ENCODE results near the gene FGD6. TPM values are rescaled to one million over a fixed set of nuclear protein-coding genes. Genes with fewer than 3 reads are reported as not detected.
"Not testable (repeated sequence)": the region's sequence is repeated elsewhere in the genome, so short reads cannot be mapped to it uniquely, and the experiment has no call there.

Gene FGD6
- total RNA-seq, 1 donor from 2014 or later, result 13.2 TPM

DNA sequence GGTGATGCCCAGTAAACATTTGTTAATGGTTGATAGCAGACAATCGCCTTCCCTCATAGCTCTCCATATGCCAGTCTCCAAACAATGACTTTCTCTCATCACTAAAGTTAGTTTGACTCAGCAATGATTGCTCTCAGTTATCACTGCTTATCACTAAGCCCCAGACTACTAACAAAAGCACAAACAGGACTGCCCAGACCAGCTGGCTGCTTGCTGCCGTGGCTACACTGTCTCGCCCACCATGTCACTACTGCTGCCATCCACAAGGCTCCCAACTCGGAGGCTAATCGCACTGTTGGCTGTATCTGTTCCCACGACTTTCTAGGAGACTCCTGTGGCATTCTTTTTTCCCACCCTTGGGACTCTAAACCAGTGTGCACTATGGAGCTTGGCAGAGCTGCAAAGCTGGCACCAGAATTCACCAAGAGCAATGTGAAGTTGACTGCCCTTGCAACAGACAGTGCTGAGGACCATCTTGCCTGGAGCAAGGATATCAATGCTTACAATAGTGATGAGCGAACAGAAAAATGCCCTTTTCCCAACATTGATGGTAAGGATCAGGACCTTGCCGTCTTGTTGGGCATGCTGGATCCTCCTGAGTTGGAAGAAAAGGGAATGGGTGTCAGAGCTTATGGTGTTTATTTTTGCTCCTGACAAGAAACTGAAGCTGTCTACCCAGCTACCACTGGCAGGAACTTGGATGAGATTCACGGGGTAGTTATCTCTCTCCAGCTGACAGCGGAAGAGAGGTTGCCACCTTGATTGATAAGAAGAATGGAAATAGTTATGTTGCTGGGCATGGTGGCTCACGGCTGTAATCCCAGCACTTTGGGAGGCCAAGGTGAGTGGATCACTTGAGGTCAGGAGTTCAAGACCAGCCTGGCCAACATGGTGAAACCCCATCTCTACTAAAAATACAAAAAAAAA lies 116.7 kb downstream of the FGD6 start:
- FAIRE-seq (peak; percentile 66), DNase-seq (ENCODE audit: low read depth) (no peak)
- Histone ChIP-seq H3K4me3 (ENCODE audit: low read depth, low read length) (no peak overlapping the region), H3K27me3 (ENCODE audit: control insufficient read depth, insufficient read depth, low read length) (no peaks in the 10 kb centered on the region), H3K36me3 (ENCODE audit: control insufficient read depth, insufficient read depth, low read length) (peaks cover 5% of the 10 kb centered on the region)
- TF ChIP-seq, protein P1, sequence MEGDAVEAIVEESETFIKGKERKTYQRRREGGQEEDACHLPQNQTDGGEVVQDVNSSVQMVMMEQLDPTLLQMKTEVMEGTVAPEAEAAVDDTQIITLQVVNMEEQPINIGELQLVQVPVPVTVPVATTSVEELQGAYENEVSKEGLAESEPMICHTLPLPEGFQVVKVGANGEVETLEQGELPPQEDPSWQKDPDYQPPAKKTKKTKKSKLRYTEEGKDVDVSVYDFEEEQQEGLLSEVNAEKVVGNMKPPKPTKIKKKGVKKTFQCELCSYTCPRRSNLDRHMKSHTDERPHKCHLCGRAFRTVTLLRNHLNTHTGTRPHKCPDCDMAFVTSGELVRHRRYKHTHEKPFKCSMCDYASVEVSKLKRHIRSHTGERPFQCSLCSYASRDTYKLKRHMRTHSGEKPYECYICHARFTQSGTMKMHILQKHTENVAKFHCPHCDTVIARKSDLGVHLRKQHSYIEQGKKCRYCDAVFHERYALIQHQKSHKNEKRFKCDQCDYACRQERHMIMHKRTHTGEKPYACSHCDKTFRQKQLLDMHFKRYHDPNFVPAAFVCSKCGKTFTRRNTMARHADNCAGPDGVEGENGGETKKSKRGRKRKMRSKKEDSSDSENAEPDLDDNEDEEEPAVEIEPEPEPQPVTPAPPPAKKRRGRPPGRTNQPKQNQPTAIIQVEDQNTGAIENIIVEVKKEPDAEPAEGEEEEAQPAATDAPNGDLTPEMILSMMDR (IDR thresholded peaks at IDR 0.05; ENCODE audit: insufficient read depth, low read length, severe bottlenecking), result no peak

GRCh38 chr12:95099270-95099790 lies 117.9 kb downstream of the FGD6 start:
- DNase-seq (ENCODE audit: low read depth), result no peak
- TF ChIP-seq, protein P1 (IDR thresholded peaks at IDR 0.05; ENCODE audit: insufficient read depth, low read length, severe bottlenecking), result no peak
- peaks cover 5% of the 10 kb centered on the region for H3K36me3 ChIP-seq (ENCODE audit: control insufficient read depth, insufficient read depth, low read length)

DNA sequence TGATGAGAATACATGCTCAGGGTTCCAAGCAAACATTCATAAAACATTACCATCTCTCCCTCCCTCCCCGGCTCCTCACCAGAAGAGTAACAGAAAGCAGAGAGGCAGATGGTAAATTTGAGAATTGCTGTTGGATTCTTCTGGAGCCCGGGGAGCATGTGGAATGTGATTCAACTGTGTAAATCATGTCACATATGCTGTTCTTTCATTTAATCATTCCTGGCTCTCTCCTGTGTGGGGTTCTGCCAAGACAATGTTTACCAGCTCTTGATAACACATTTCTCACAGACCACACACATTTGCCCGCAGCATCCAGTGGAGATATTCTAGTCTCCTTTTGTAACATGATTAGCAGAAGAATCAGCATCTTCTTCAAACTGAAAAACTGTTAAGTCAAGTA lies 120.4 kb downstream of the FGD6 start:
- FAIRE-seq, result no peak

More at GRCh38 chr12:95099270-95099790, 117.9 kb downstream of the FGD6 start:
- Histone ChIP-seq H3K27me3 (ENCODE audit: control insufficient read depth, insufficient read depth, low read length) (no peaks in the 10 kb centered on the region), H3K4me3 (ENCODE audit: low read depth, low read length) (no peak overlapping the region)
- no peak for FAIRE-seq

DNA sequence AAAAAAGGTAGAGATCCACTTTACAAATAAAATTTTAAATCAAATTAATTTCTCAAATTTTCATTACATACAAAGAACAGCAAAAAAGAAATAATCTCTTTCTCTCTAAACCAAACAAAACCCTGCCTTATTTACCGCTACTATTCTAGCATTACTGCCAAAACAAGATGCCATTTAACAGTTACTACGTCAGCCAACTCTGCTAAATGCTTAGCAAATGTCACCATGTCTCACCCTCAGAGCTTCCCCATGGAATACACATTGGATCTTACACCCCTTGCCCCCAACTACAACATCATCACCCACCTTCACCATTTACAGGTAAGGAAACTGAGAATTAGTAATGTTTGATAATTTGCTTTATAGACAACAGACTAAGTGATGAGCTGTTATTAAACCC lies 120.9 kb downstream of the FGD6 start:
- TF ChIP-seq, protein P1 (IDR thresholded peaks at IDR 0.05; ENCODE audit: insufficient read depth, low read length, severe bottlenecking), result no peak
- peaks cover 6% of the 10 kb centered on the region for H3K36me3 ChIP-seq (ENCODE audit: control insufficient read depth, insufficient read depth, low read length)
- FAIRE-seq (no peak), DNase-seq (ENCODE audit: low read depth) (no peak)
- H3K4me3 ChIP-seq (ENCODE audit: low read depth, low read length), result no peak overlapping the region
- H3K27me3 ChIP-seq (ENCODE audit: control insufficient read depth, insufficient read depth, low read length), result no peaks in the 10 kb centered on the region

More for the DNA sequence above, 120.4 kb downstream of the FGD6 start:
- no peaks in the 10 kb centered on the region for H3K27me3 ChIP-seq (ENCODE audit: control insufficient read depth, insufficient read depth, low read length)
- H3K4me3 ChIP-seq (ENCODE audit: low read depth, low read length), result no peak overlapping the region
- DNase-seq (ENCODE audit: low read depth), result no peak
- TF ChIP-seq, protein P1 (IDR thresholded peaks at IDR 0.05; ENCODE audit: insufficient read depth, low read length, severe bottlenecking), result no peak
- peaks cover 6% of the 10 kb centered on the region for H3K36me3 ChIP-seq (ENCODE audit: control insufficient read depth, insufficient read depth, low read length)

GRCh38 chr12:95095866-95096265 lies 121.4 kb downstream of the FGD6 start:
- H3K36me3 ChIP-seq (ENCODE audit: control insufficient read depth, insufficient read depth, low read length); DNase-seq (ENCODE audit: low read depth); H3K4me3 ChIP-seq (ENCODE audit: low read depth, low read length); FAIRE-seq; H3K27me3 ChIP-seq (ENCODE audit: control insufficient read depth, insufficient read depth, low read length): not testable (repeated sequence)

- Histone ChIP-seq H3K27me3 (ENCODE audit: control insufficient read depth, insufficient read depth, low read length) (no peaks in the 10 kb centered on the region), H3K4me3 (ENCODE audit: low read depth, low read length) (no peak overlapping the region), H3K36me3 (ENCODE audit: control insufficient read depth, insufficient read depth, low read length) (peaks cover 4% of the 10 kb centered on the region)
- no peak for FAIRE-seq
- TF ChIP-seq, protein P1 (IDR thresholded peaks at IDR 0.05; ENCODE audit: insufficient read depth, low read length, severe bottlenecking), result no peak
- DNase-seq (ENCODE audit: low read depth), result no peak
These were observed 127.8 kb downstream of the FGD6 start for GRCh38 chr12:95089462-95089861.
